Tibial nerve (tissue), 4 donors: ENCODE measurements around the gene ZRANB1. TPM values are rescaled to one million over a fixed set of nuclear protein-coding genes. Genes with fewer than 3 reads are reported as not detected.
A peak's percentile ranks its signal among the peaks of the same experiment; 100 is the strongest.

Source experiments
- DNase-seq, 2 donors: peaks; one replicate each; pipeline ENCODE4 v3.0.0-alpha.2; 2019; ENCODE audit warnings: low spot score in 2 of 2
- H3K27ac ChIP-seq, 4 donors: fragments of 200-600 bp; sonication (generic) in 3 of 4; one replicate each; pipeline ENCODE4 v1.5.1; 2017 to 2019; ENCODE audit warnings: mild to moderate bottlenecking in 1 of 4
- H3K27me3 ChIP-seq, 2 donors: fragments of 200-600 bp; sonication (generic) in 1 of 2; one replicate each; pipeline versions ENCODE4 v1.5.1 to v1.6.0; 2017 to 2019
- H3K36me3 ChIP-seq, 3 donors: fragments of 200-600 bp; sonication (generic); one replicate each; pipeline ENCODE4 v1.5.1; 2018 to 2019
- H3K4me1 ChIP-seq, 4 donors: fragments of 200-600 bp; sonication (generic) in 3 of 4; one replicate each; pipeline ENCODE4 v1.5.1; 2017 to 2019
- H3K4me3 ChIP-seq, 4 donors: fragments of 200-600 bp; sonication (generic) in 3 of 4; one replicate each; pipeline ENCODE4 v1.5.1; 2017 to 2019; ENCODE audit warnings: mild to moderate bottlenecking in 1 of 4, moderate library complexity in 1 of 4
- H3K9me3 ChIP-seq, 4 donors: fragments of 200-600 bp; sonication (generic) in 3 of 4; one replicate each; pipeline ENCODE4 v1.5.1; 2017 to 2019
- CTCF ChIP-seq, 5 experiments: fragments of 200-600 bp in 3 of 5; fragments of 450-650 bp in 2 of 5; sonication (generic) in 3 of 5; IDR thresholded peaks; one replicate each; pipeline ENCODE4 v1.5.1; 2016 to 2019; ENCODE audit warnings: antibody characterized with exemption in 5 of 5, mild to moderate bottlenecking in 3 of 5, moderate library complexity in 2 of 5
- EP300 ChIP-seq, 2 donors: sonication (generic); formaldehyde crosslinking; IDR thresholded peaks; one replicate each; pipeline ENCODE4 v1.6.1; 2017; ENCODE audit warnings: antibody characterized with exemption in 2 of 2, mild to moderate bottlenecking in 1 of 2
- POLR2A ChIP-seq, 2 donors: fragments of 450-650 bp; IDR thresholded peaks; one replicate each; pipeline ENCODE4 v1.6.1; 2017; ENCODE audit warnings: antibody characterized with exemption in 2 of 2, mild to moderate bottlenecking in 2 of 2, moderate library complexity in 2 of 2
- WGBS, 2 donors: methylation state at CpG; one replicate each; pipeline ENCODE4 v1.1.5; 2018; 5-methylcytosine and 5-hydroxymethylcytosine counted together
- total RNA-seq, 4 donors: library from RNA; depleted of rRNA; stranded (reverse); fragments of >200 nt; gene quantifications; one replicate each; pipeline ENCODE4 v1.1.0, GENCODE V29; 2016

ZRANB1 gene
- total RNA-seq, 4 donors from 2014 or later: 22.2 to 33.5 (median 24.2) TPM

- 9 to 15% methylated on average over 14 of the region's 14 CpGs for WGBS, 2 donors
- Histone ChIP-seq H3K36me3 (no peaks in the 10 kb centered on the region), H3K9me3 (no peaks in the 10 kb centered on the region), H3K4me3 (no peak overlapping the region), H3K27me3 (no peaks in the 10 kb centered on the region), H3K27ac (peak overlapping the region; percentile 51 to 88 (median 78)), H3K4me1 (peaks cover 3 to 62% (median 41%) of the 10 kb centered on the region in 4 donors)
- DNase-seq: peak; percentile 66 to 74
- TF ChIP-seq CTCF (IDR thresholded peaks at IDR 0.05): peak in 1 of 5 experiments; percentile 8
- no peak for TF ChIP-seq POLR2A (IDR thresholded peaks at IDR 0.05)
- peak; percentile 76 to 78 for TF ChIP-seq EP300 (IDR thresholded peaks at IDR 0.05)
Measured at GRCh38 chr10:125016611-125017202, 74.8 kb downstream of the ZRANB1 start.

- no peak for DNase-seq
- H3K27ac ChIP-seq: peak overlapping the region in 2 of 4 donors; percentile 79 to 88
- no peak overlapping the region for H3K4me3 ChIP-seq
- 78 to 84% methylated on average over 11 to 12 of the region's 12 CpGs for WGBS, 2 donors
- no peak for TF ChIP-seq POLR2A (IDR thresholded peaks at IDR 0.05)
- TF ChIP-seq CTCF (IDR thresholded peaks at IDR 0.05): no peak
- no peak for TF ChIP-seq EP300 (IDR thresholded peaks at IDR 0.05)
- H3K4me1 ChIP-seq: peaks cover 3 to 62% (median 41%) of the 10 kb centered on the region in 4 donors
- H3K9me3 ChIP-seq: no peaks in the 10 kb centered on the region
- H3K27me3 ChIP-seq: no peaks in the 10 kb centered on the region
- no peaks in the 10 kb centered on the region for H3K36me3 ChIP-seq
Measured at GRCh38 chr10:125017547-125018298, 75.8 kb downstream of the ZRANB1 start.

GRCh38 chr10:125018576-125019143 lies 76.7 kb downstream of the ZRANB1 start:
- peak overlapping the region in 1 of 4 donors; percentile 21 for H3K27ac ChIP-seq

GRCh38 chr10:125020386-125020785 lies 78.5 kb downstream of the ZRANB1 start:
- no peak for DNase-seq
- Histone ChIP-seq H3K36me3 (no peaks in the 10 kb centered on the region), H3K4me1 (peaks cover 0 to 67% (median 38%) of the 10 kb centered on the region in 4 donors), H3K27me3 (no peaks in the 10 kb centered on the region), H3K27ac (no peak overlapping the region), H3K4me3 (no peak overlapping the region), H3K9me3 (no peaks in the 10 kb centered on the region)
- TF ChIP-seq EP300 (IDR thresholded peaks at IDR 0.05): no peak
- WGBS, 2 donors: 80 to 90% methylated on average over 17 of the region's 17 CpGs

More at GRCh38 chr10:125018576-125019143, 76.7 kb downstream of the ZRANB1 start:
- whole genome bisulfite sequencing, 2 donors: 77 to 82% methylated on average over 6 to 9 of the region's 9 CpGs
- Histone ChIP-seq H3K27me3 (no peaks in the 10 kb centered on the region), H3K9me3 (no peaks in the 10 kb centered on the region), H3K4me3 (no peak overlapping the region), H3K4me1 (peaks cover 3 to 68% (median 42%) of the 10 kb centered on the region in 4 donors), H3K36me3 (no peaks in the 10 kb centered on the region)
- DNase-seq: no peak
- TF ChIP-seq EP300 (IDR thresholded peaks at IDR 0.05): no peak

GRCh38 chr10:125020871-125021270 lies 78.9 kb downstream of the ZRANB1 start:
- Histone ChIP-seq H3K9me3 (no peaks in the 10 kb centered on the region), H3K27me3 (no peaks in the 10 kb centered on the region), H3K36me3 (peaks cover 0 to 2% (median 0%) of the 10 kb centered on the region in 3 donors), H3K4me1 (peaks cover 0 to 67% (median 33%) of the 10 kb centered on the region in 4 donors), H3K27ac (no peak overlapping the region), H3K4me3 (no peak overlapping the region)
- no peak for DNase-seq
- WGBS, 2 donors: 62% methylated on average over 9 of the region's 9 CpGs
- TF ChIP-seq EP300 (IDR thresholded peaks at IDR 0.05) (no peak), CTCF (IDR thresholded peaks at IDR 0.05) (no peak), POLR2A (IDR thresholded peaks at IDR 0.05) (no peak)
